ENCODE data around the gene IGLON5. TPM values are rescaled to one million over a fixed set of nuclear protein-coding genes. Genes with fewer than 3 reads are reported as not detected.

IGLON5 gene
- total RNA-seq, 4 donors from 2014 or later = 0.17 TPM; not detected in 3

DNA sequence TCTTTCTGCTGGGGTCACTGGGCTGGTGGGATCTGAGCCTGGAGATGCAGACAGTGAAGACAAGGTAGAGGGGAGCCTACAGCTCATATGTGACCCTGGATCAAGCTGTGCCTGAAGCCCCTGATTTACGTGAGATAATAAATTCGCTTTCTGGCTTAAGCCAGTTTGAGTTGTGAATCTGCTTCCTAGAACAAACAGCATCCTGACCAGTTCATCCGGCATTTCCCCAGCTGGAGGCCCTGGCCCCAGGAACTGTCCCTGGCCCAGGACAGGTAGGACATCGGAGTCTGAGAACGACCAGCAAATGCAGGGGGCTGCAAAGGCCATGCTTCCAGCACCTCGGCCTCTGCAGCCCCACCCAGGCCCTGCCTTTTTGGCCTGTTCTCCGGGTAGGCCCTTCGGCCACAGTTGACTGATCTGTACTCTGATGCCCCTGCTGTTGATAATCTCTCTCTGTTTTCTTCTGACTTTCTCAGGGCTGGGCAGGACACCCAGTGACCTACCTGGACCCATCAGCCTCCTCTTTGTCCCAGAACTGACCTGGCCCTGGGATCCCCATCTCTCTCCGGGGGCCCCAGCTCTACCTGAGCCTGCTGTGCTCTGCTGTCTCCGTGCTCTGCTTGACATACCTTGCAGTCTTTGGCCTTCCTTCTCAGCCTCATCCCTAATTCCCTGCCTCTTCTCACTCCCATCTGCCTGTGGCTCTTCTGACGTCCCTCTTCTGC is 40.0 kb downstream of the IGLON5 start:
- no peak overlapping the region for H3K4me3 ChIP-seq
- peaks cover 15 to 68% (median 53%) of the 10 kb centered on the region in 4 donors for H3K36me3 ChIP-seq
- DNase-seq (ENCODE audit: extremely low spot score) = no peak
- H3K27me3 ChIP-seq = no peaks in the 10 kb centered on the region
- WGBS = 98% methylated on average over 6 of the region's 11 CpGs
- H3K9me3 ChIP-seq = no peaks in the 10 kb centered on the region
- H3K4me1 ChIP-seq = peaks cover 3 to 14% (median 7%) of the 10 kb centered on the region in 4 donors
- H3K27ac ChIP-seq (replicated peaks in 1 of 4) = no peak overlapping the region
- intact Hi-C loops (cut with DNase I) = no loop called here
- TF ChIP-seq POLR2AphosphoS5 (IDR thresholded peaks at IDR 0.05) = no peak
- TF ChIP-seq, protein P1, sequence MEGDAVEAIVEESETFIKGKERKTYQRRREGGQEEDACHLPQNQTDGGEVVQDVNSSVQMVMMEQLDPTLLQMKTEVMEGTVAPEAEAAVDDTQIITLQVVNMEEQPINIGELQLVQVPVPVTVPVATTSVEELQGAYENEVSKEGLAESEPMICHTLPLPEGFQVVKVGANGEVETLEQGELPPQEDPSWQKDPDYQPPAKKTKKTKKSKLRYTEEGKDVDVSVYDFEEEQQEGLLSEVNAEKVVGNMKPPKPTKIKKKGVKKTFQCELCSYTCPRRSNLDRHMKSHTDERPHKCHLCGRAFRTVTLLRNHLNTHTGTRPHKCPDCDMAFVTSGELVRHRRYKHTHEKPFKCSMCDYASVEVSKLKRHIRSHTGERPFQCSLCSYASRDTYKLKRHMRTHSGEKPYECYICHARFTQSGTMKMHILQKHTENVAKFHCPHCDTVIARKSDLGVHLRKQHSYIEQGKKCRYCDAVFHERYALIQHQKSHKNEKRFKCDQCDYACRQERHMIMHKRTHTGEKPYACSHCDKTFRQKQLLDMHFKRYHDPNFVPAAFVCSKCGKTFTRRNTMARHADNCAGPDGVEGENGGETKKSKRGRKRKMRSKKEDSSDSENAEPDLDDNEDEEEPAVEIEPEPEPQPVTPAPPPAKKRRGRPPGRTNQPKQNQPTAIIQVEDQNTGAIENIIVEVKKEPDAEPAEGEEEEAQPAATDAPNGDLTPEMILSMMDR (IDR thresholded peaks at IDR 0.05) = no peak
- TF ChIP-seq POLR2A (IDR thresholded peaks at IDR 0.05; ENCODE audit: low read depth) = no peak
- no peak for TF ChIP-seq EP300 (IDR thresholded peaks at IDR 0.05)

- intact Hi-C loops (cut with DNase I) = no loop called here
- TF ChIP-seq POLR2A (IDR thresholded peaks at IDR 0.05; ENCODE audit: low read depth) = no peak
- TF ChIP-seq EP300 (IDR thresholded peaks at IDR 0.05) = no peak
- no peak for TF ChIP-seq POLR2AphosphoS5 (IDR thresholded peaks at IDR 0.05)
- TF ChIP-seq, protein P1 (IDR thresholded peaks at IDR 0.05) = no peak
- H3K9me3 ChIP-seq = no peaks in the 10 kb centered on the region
- peaks cover 3 to 15% (median 7%) of the 10 kb centered on the region in 4 donors for H3K4me1 ChIP-seq
- no peaks in the 10 kb centered on the region for H3K27me3 ChIP-seq
- no peak for DNase-seq (ENCODE audit: extremely low spot score)
- peaks cover 11 to 54% (median 39%) of the 10 kb centered on the region in 4 donors for H3K36me3 ChIP-seq
- no peak overlapping the region for H3K27ac ChIP-seq (replicated peaks in 1 of 4)
- H3K4me3 ChIP-seq = no peak overlapping the region
- WGBS = 94% methylated on average over 14 of the region's 16 CpGs
Observed at GRCh38 chr19:51352783-51353360, 41.4 kb downstream of the IGLON5 start.

DNA sequence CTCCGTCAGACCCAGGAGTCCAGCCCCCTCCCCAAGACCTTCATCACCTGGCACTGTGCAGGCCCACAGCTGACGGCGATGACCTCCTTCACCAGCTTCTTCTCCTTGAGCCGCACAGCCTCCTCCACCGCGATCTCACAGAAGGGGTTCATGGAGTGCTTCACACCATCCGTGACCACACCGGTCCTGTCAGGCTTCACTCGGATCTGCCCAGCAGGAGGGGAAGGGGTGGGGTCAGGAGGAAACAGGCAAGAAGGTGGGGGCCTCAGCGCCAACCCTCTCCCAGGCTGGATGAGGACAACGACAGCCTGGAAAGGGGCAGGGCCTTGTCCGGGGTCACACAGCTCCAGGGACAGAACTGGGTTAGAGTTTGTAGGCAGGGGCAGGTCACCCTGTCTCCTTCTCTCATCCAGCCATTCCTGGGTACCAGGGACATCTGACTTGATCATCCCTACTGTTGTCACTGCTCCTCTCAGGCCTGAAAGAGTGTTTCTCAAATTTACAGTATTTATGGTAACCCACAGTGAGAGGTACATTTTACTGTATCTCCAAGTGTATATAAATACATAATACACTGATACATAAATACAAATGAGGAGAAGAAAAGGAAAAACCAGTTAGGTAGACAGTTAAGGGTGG is 42.8 kb downstream of the IGLON5 start:
- Histone ChIP-seq H3K27me3 (no peaks in the 10 kb centered on the region), H3K36me3 (peaks cover 11 to 41% (median 38%) of the 10 kb centered on the region in 4 donors), H3K4me1 (peaks cover 7 to 28% (median 14%) of the 10 kb centered on the region in 4 donors), H3K4me3 (no peak overlapping the region), H3K27ac (replicated peaks in 1 of 4) (no peak overlapping the region), H3K9me3 (no peaks in the 10 kb centered on the region)
- 64% methylated on average over 10 of the region's 12 CpGs for WGBS
- no peak for DNase-seq (ENCODE audit: extremely low spot score)
- intact Hi-C loops (cut with DNase I) = no loop called here
- TF ChIP-seq EP300 (IDR thresholded peaks at IDR 0.05) (no peak), POLR2A (IDR thresholded peaks at IDR 0.05; ENCODE audit: low read depth) (no peak), POLR2AphosphoS5 (IDR thresholded peaks at IDR 0.05) (no peak)
- TF ChIP-seq, protein P1 (IDR thresholded peaks at IDR 0.05) = no peak

DNA sequence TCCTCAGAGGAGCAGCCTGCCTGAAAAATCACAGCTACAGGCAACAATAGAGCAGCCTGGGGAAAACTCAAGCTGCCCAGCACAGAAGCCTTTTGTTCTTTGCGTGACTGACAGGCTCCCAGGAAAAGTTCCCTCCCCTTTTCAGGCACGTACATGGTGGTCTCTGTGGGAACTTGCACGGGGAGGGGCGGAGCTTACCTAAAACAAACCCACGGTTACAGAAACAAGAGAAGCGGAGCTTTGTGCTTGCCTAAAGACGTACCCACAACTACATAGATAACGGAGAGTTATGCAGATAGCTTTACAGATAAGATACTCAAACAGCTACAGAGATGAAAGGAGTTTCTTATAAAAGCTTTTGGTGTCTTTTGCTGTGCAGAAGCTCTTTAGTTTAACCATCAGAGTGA is 43.3 kb downstream of the IGLON5 start:
- DNase-seq (ENCODE audit: extremely low spot score) = no peak
- Histone ChIP-seq H3K4me1 (peaks cover 7 to 33% (median 19%) of the 10 kb centered on the region in 4 donors), H3K36me3 (peaks cover 7 to 36% (median 33%) of the 10 kb centered on the region in 4 donors), H3K4me3 (no peak overlapping the region), H3K9me3 (no peaks in the 10 kb centered on the region), H3K27ac (replicated peaks in 1 of 4) (no peak overlapping the region), H3K27me3 (no peaks in the 10 kb centered on the region)
- intact Hi-C loops (cut with DNase I) = no loop called here
- TF ChIP-seq EP300 (IDR thresholded peaks at IDR 0.05) (no peak), POLR2AphosphoS5 (IDR thresholded peaks at IDR 0.05) (no peak), POLR2A (IDR thresholded peaks at IDR 0.05; ENCODE audit: low read depth) (no peak)
- TF ChIP-seq, protein P1 (IDR thresholded peaks at IDR 0.05) = no peak
- WGBS = 59% methylated on average over 8 of the region's 8 CpGs
